HepG2 (cell line): ENCODE measurements around the gene SEMA3E. TPM values are rescaled to one million over a fixed set of nuclear protein-coding genes. Genes with fewer than 3 reads are reported as not detected.

Experiments used
- ATAC-seq: fragments of 200-7000 bp; cut with Tn5 transposase; 3 replicates; pipeline ENCODE4 v1.9.1; 2020; ENCODE audit warnings: mild to moderate bottlenecking, moderate library complexity
- BruUV-seq: library from RNA; stranded (reverse); fragments of 400-500 nt; replicated peaks from 2 replicates; lab custom pipeline; 2021; lab: Mats Ljungman, UMichigan
- CTCF ChIA-PET: fragments of 300-600 bp; formaldehyde crosslinking; extraction: SDS; loops from one replicate; lab custom pipeline; 2021; ENCODE audit warnings: low total read pairs, inconsistent platforms, low intra/inter-chr PET ratio; lab: Yijun Ruan, JAX
- POLR2A ChIA-PET: fragments of 350-600 bp; sonication (Branson Sonifier 250); formaldehyde crosslinking; loops from one replicate; lab custom pipeline; 2020; ENCODE audit warnings: antibody characterized with exemption, inconsistent platforms; lab: Yijun Ruan, JAX
- DNase-seq: peaks from one replicate; pipeline ENCODE4 v3.0.0-alpha.2; 2015; ENCODE audit warnings: low spot score
- FAIRE-seq: peaks from 3 replicates; lab custom pipeline; 2011; peaks lifted over from hg19 to GRCh38; lab: Jason Lieb, UNC
- H2AFZ ChIP-seq: one replicate; pipeline ENCODE4 v1.6.1; 2011; ENCODE audit warnings: low read length, inconsistent platforms
- H3K27ac ChIP-seq: fragments of 300-600 bp; 3 replicates; pipeline ENCODE4 v1.8.0; 2011; ENCODE audit warnings: mixed run types, mild to moderate bottlenecking, mixed read lengths, low read length, inconsistent platforms; ENCODE audit not compliant: insufficient read depth; ENCODE audit errors: extremely low read length
- H3K27me3 ChIP-seq, 2 experiments: fragments of 200-600 bp in 1 of 2; 2 replicates in 1 of 2; 3 replicates in 1 of 2; pipeline versions ENCODE4 v1.6.0 to v1.8.0; 2011; ENCODE audit warnings: low read length in 2 of 2, mild to moderate bottlenecking in 2 of 2, moderate library complexity in 2 of 2, inconsistent platforms in 1 of 2; ENCODE audit not compliant: insufficient read depth in 2 of 2, control insufficient read depth in 1 of 2
- H3K36me3 ChIP-seq, 2 experiments: fragments of 200-600 bp in 1 of 2; replicated peaks in 1 of 2; 2 replicates in 1 of 2; 3 replicates in 1 of 2; pipeline versions ENCODE4 v1.5.1 to v1.8.0; 2011; ENCODE audit warnings: low read length in 2 of 2, inconsistent platforms in 1 of 2; ENCODE audit not compliant: insufficient read depth in 2 of 2, control insufficient read depth in 1 of 2
- H3K4me1 ChIP-seq: 2 replicates; pipeline ENCODE4 v1.5.1; 2012; ENCODE audit warnings: low read length, inconsistent platforms; ENCODE audit not compliant: insufficient read depth
- H3K4me2 ChIP-seq: 2 replicates; pipeline ENCODE4 v1.6.0; 2011; ENCODE audit warnings: low read depth, low read length, inconsistent platforms
- H3K4me3 ChIP-seq, 3 experiments: fragments of 200-600 bp in 1 of 3; sonication (generic), shearing (Covaris generic) in 1 of 3; replicated peaks in 1 of 3; 2 replicates each; pipeline ENCODE4 v1.5.1; 2011 to 2016; ENCODE audit warnings: low read length in 3 of 3, inconsistent platforms in 2 of 3, low read depth in 2 of 3, mild to moderate bottlenecking in 2 of 3, control low read depth in 1 of 3, mixed read lengths in 1 of 3; ENCODE audit not compliant: insufficient read depth in 1 of 3
- H3K79me2 ChIP-seq: one replicate; pipeline ENCODE4 v1.6.1; 2011; ENCODE audit warnings: low read length, inconsistent platforms; ENCODE audit not compliant: insufficient read depth
- H3K9ac ChIP-seq: 2 replicates; pipeline ENCODE4 v1.6.0; 2011; ENCODE audit warnings: mild to moderate bottlenecking, low read depth, low read length, inconsistent platforms; ENCODE audit not compliant: insufficient read depth
- H3K9me3 ChIP-seq: 2 replicates; pipeline ENCODE4 v1.5.1; 2012; ENCODE audit warnings: mild to moderate bottlenecking, low read length
- H4K20me1 ChIP-seq: 2 replicates; pipeline ENCODE4 v1.6.0; 2011; ENCODE audit warnings: inconsistent platforms, mild to moderate bottlenecking, low read length, moderate library complexity; ENCODE audit not compliant: insufficient read depth
- ARID3A ChIP-seq: IDR thresholded peaks from 2 replicates; pipeline ENCODE4 v1.6.1; 2012; ENCODE audit warnings: low read depth, low read length, improper control_type of control experiment
- ATF4 ChIP-seq, 2 experiments: fragments of 450-650 bp in 1 of 2; sonication (generic) in 1 of 2; formaldehyde crosslinking; IDR thresholded peaks; 2 replicates each; pipeline versions ENCODE4 v1.5.0 to v1.8.0; 2020 to 2022; ENCODE audit warnings: mild to moderate bottlenecking in 1 of 2, missing genetic modification reagents in 1 of 2
- BCLAF1 ChIP-seq: fragments of 450-650 bp; IDR thresholded peaks from 2 replicates; pipeline ENCODE4 v1.6.1; 2017; ENCODE audit warnings: mild to moderate bottlenecking
- CENPT ChIP-seq: sonication (generic); formaldehyde crosslinking; IDR thresholded peaks from 2 replicates; pipeline ENCODE4 v1.8.0; 2022; ENCODE audit warnings: low read depth, mild to moderate bottlenecking, moderate library complexity, missing genetic modification reagents
- E2F2 ChIP-seq: sonication (generic); formaldehyde crosslinking; IDR thresholded peaks from 2 replicates; pipeline ENCODE4 v1.4.0; 2020; ENCODE audit warnings: missing genetic modification reagents, borderline replicate concordance
- HNRNPL ChIP-seq: fragments of 200-400 bp; formaldehyde crosslinking; IDR thresholded peaks from 2 replicates; pipeline ENCODE4 v1.6.1; 2017; ENCODE audit warnings: mild to moderate bottlenecking, low read depth, low read length
- JUN ChIP-seq: sonication (generic); formaldehyde crosslinking; IDR thresholded peaks from 2 replicates; pipeline ENCODE4 v1.4.0; 2020; ENCODE audit warnings: mild to moderate bottlenecking, missing genetic modification reagents
- MAFF ChIP-seq: IDR thresholded peaks from 2 replicates; pipeline ENCODE4 v1.6.1; 2011; ENCODE audit warnings: low read depth, low read length, improper control_type of control experiment
- MAFG ChIP-seq: sonication (generic); formaldehyde crosslinking; IDR thresholded peaks from 2 replicates; pipeline ENCODE4 v1.5.1; 2020; ENCODE audit warnings: mild to moderate bottlenecking, missing genetic modification reagents
- SMC3 ChIP-seq: IDR thresholded peaks from 2 replicates; pipeline ENCODE4 v1.6.1; 2011; ENCODE audit warnings: low read length, improper control_type of control experiment
- TEAD2 ChIP-seq: sonication (generic); formaldehyde crosslinking; IDR thresholded peaks from 2 replicates; pipeline ENCODE4 v1.9.0; 2021; ENCODE audit warnings: missing genetic modification reagents
- ZFP91 ChIP-seq: sonication (generic); formaldehyde crosslinking; IDR thresholded peaks from 2 replicates; pipeline ENCODE4 v1.9.0; 2022; ENCODE audit warnings: missing genetic modification reagents, mild to moderate bottlenecking, borderline replicate concordance
- ZNF124 ChIP-seq: sonication (generic); formaldehyde crosslinking; IDR thresholded peaks from 2 replicates; pipeline ENCODE4 v1.4.0; 2020; ENCODE audit warnings: missing genetic modification reagents
- ZNF232 ChIP-seq: sonication (generic); formaldehyde crosslinking; IDR thresholded peaks from 2 replicates; pipeline ENCODE4 v1.4.0; 2020; ENCODE audit warnings: missing genetic modification reagents, borderline replicate concordance
- ZNF343 ChIP-seq: sonication (generic); formaldehyde crosslinking; IDR thresholded peaks from 2 replicates; pipeline ENCODE4 v1.4.0; 2020; ENCODE audit warnings: mild to moderate bottlenecking, missing genetic modification reagents
- ZNF570 ChIP-seq: sonication (generic); formaldehyde crosslinking; IDR thresholded peaks from 2 replicates; pipeline ENCODE4 v1.4.0; 2020; ENCODE audit warnings: mild to moderate bottlenecking, missing genetic modification reagents, borderline replicate concordance
- WGBS: methylation state at CpG from one replicate; pipeline ENCODE4 v1.1.6; 2017; ENCODE audit warnings: low lambda C conversion rate; 5-methylcytosine and 5-hydroxymethylcytosine counted together
- in situ Hi-C: cut with HindIII; loops from 2 replicates; pipeline ENCODE4 v1.10.0; 2017; ENCODE audit warnings: low pct_unique_long_range_greater_than_20kb; ENCODE audit not compliant: extremely low pct_ligation_motif_present
- intact Hi-C: fragments of 100-400 bp; cut with micrococcal nuclease; formaldehyde crosslinking; loops from one replicate; pipeline ENCODE4 v1.10.0; 2022; ENCODE audit not compliant: unreplicated experiment
- polyA plus RNA-seq, 8 experiments: library from polyadenylated mRNA; depleted of rRNA in 3 of 8; stranded (reverse) in 7 of 8; unstranded in 1 of 8; fragments of >200 nt; fragmentation: Illumina TruSeq in 4 of 8; extraction: Trizol in 4 of 8; gene quantifications; 2 replicates each; pipeline versions ENCODE4 v1.2.1 to v1.2.3, GENCODE V29; 2011 to 2016; ENCODE audit warnings: low read depth in 4 of 8, missing spikeins in 1 of 8, mixed read lengths in 1 of 8; ENCODE audit not compliant: insufficient read depth in 1 of 8
- total RNA-seq, 5 experiments: library from RNA; depleted of rRNA; stranded (reverse); fragments of >200 nt; fragmentation: Illumina TruSeq; extraction: Trizol; gene quantifications; 2 replicates each; pipeline ENCODE4 v1.2.3, GENCODE V29; 2016; ENCODE audit warnings: low read depth in 1 of 5

SEMA3E gene
- total and polyA plus RNA-seq, 2 of the 13 experiments (the other 11 are each of a cell fraction or from before 2014, with no cell fraction given): not detected

- TF ChIP-seq ARID3A (no peak), JUN (CRISPR knock-in tag) (no peak), BCLAF1 (no peak), TEAD2 (CRISPR knock-in tag) (no peak), SMC3 (no peak), ZNF232 (CRISPR knock-in tag) (no peak), HNRNPL (no peak), ZNF124 (CRISPR knock-in tag) (no peak)
Observed at GRCh38 chr7:83446102-83446669, 202.8 kb downstream of the SEMA3E start (continued).

- Histone ChIP-seq H3K4me2 (no peak overlapping the region), H3K9me3 (no peaks in the 10 kb centered on the region), H3K4me3 (no peak overlapping the region), H2AFZ (no peak overlapping the region), H3K4me1 (no peaks in the 10 kb centered on the region), H4K20me1 (no peaks in the 10 kb centered on the region), H3K9ac (no peak overlapping the region), H3K79me2 (no peaks in the 10 kb centered on the region), H3K27ac (no peak overlapping the region), H3K36me3 (no peaks in the 10 kb centered on the region), H3K27me3 (no peaks in the 10 kb centered on the region)
- intact Hi-C loops (no loop called here), in situ Hi-C loops (no loop called here)
- ChIA-PET CTCF (no interaction called here), POLR2A (no interaction called here)
- no peak for FAIRE-seq
- no TSS peak for BruUV-seq
- WGBS: 2% methylated on average over 3 of the region's 3 CpGs
- DNase-seq: no peak
- no peak for ATAC-seq
- TF ChIP-seq MAFG (CRISPR knock-in tag): no peak
- TF ChIP-seq CENPT (CRISPR knock-in tag): no peak
- TF ChIP-seq ATF4 (CRISPR knock-in tag; IDR thresholded peaks at IDR 0.05): no peak
- no peak for TF ChIP-seq ZNF343 (CRISPR knock-in tag)
- TF ChIP-seq ZNF570 (CRISPR knock-in tag): no peak
- peak; percentile 75 for TF ChIP-seq MAFF
- no peak for TF ChIP-seq ZFP91
- TF ChIP-seq E2F2: no peak
Observed at GRCh38 chr7:83442911-83443310, 206.0 kb downstream of the SEMA3E start.
